Trophoblast cell (in vitro differentiated cells and primary cell): ENCODE data around the gene ABHD16A.
A peak's percentile ranks its signal among the peaks of the same experiment; 100 is the strongest.

Experiments
- DNase-seq, 2 donors: peaks; one replicate each; pipeline ENCODE4 v3.0.0-alpha.2; 2016
- H2AFZ ChIP-seq: 2 replicates; pipeline ENCODE4 v1.6.1; 2013; ENCODE audit warnings: low read length, moderate library complexity, mild to moderate bottlenecking; ENCODE audit not compliant: insufficient read depth, poor library complexity
- H2AK5ac ChIP-seq: 2 replicates; pipeline ENCODE4 v1.6.1; 2013; ENCODE audit warnings: mild to moderate bottlenecking, low read length
- H2BK120ac ChIP-seq: 2 replicates; pipeline ENCODE4 v1.6.1; 2013; ENCODE audit warnings: low read length, mild to moderate bottlenecking, moderate library complexity; ENCODE audit not compliant: insufficient read depth, poor library complexity
- H2BK12ac ChIP-seq: 2 replicates; pipeline ENCODE4 v1.6.1; 2013; ENCODE audit warnings: mild to moderate bottlenecking, low read length, moderate library complexity
- H2BK5ac ChIP-seq: 2 replicates; pipeline ENCODE4 v1.6.1; 2013; ENCODE audit warnings: low read length, low read depth, moderate library complexity, mild to moderate bottlenecking; ENCODE audit not compliant: poor library complexity
- H3K14ac ChIP-seq: 2 replicates; pipeline ENCODE4 v1.6.1; 2013; ENCODE audit warnings: mild to moderate bottlenecking, low read length
- H3K18ac ChIP-seq: 2 replicates; pipeline ENCODE4 v1.6.1; 2013; ENCODE audit warnings: mild to moderate bottlenecking, low read length
- H3K23ac ChIP-seq: 2 replicates; pipeline ENCODE4 v1.6.1; 2013; ENCODE audit warnings: low read length
- H3K27ac ChIP-seq: 2 replicates; pipeline ENCODE4 v1.5.1; 2013; ENCODE audit warnings: low read depth, mild to moderate bottlenecking, inconsistent platforms, low read length, moderate library complexity
- H3K27me3 ChIP-seq: 2 replicates; pipeline ENCODE4 v1.6.1; 2013; ENCODE audit warnings: inconsistent platforms, mild to moderate bottlenecking, low read length, moderate library complexity; ENCODE audit not compliant: insufficient read depth
- H3K36me3 ChIP-seq, 2 experiments: 1 replicate in 1 of 2; 2 replicates in 1 of 2; pipeline ENCODE4 v1.6.1; 2013; ENCODE audit warnings: low read length in 2 of 2, mild to moderate bottlenecking in 2 of 2, moderate library complexity in 1 of 2; ENCODE audit not compliant: insufficient read depth in 2 of 2, control insufficient read depth in 1 of 2
- H3K4ac ChIP-seq: 2 replicates; pipeline ENCODE4 v1.6.1; 2013; ENCODE audit warnings: low read depth, mild to moderate bottlenecking, low read length, moderate library complexity
- H3K4me1 ChIP-seq, 2 experiments: 1 replicate in 1 of 2; 2 replicates in 1 of 2; pipeline ENCODE4 v1.6.1; 2013; ENCODE audit warnings: low read length in 2 of 2, mild to moderate bottlenecking in 2 of 2, moderate library complexity in 1 of 2; ENCODE audit not compliant: insufficient read depth in 2 of 2, control insufficient read depth in 1 of 2
- H3K4me2 ChIP-seq: 2 replicates; pipeline ENCODE4 v1.6.1; 2013; ENCODE audit warnings: inconsistent platforms, mild to moderate bottlenecking, low read length, moderate library complexity
- H3K4me3 ChIP-seq: 2 replicates; pipeline ENCODE4 v1.5.1; 2013; ENCODE audit warnings: mild to moderate bottlenecking, low read depth, low read length, inconsistent platforms
- H3K79me1 ChIP-seq: one replicate; pipeline ENCODE4 v1.6.1; 2013; ENCODE audit warnings: low read length
- H3K79me2 ChIP-seq: 2 replicates; pipeline ENCODE4 v1.6.1; 2013; ENCODE audit warnings: low read length, mild to moderate bottlenecking; ENCODE audit not compliant: control insufficient read depth, insufficient read depth, poor library complexity
- H3K9ac ChIP-seq: 2 replicates; pipeline ENCODE4 v1.6.1; 2013; ENCODE audit warnings: mild to moderate bottlenecking, low read length
- H3K9me3 ChIP-seq: 2 replicates; pipeline ENCODE4 v1.6.1; 2013; ENCODE audit warnings: low read depth, mild to moderate bottlenecking, control low read depth, inconsistent platforms, low read length; ENCODE audit not compliant: insufficient read depth
- H4K12ac ChIP-seq: 2 replicates; pipeline ENCODE4 v1.6.1; 2013; ENCODE audit warnings: low read depth, mild to moderate bottlenecking, low read length, moderate library complexity
- H4K8ac ChIP-seq: 2 replicates; pipeline ENCODE4 v1.6.1; 2013; ENCODE audit warnings: low read depth, mild to moderate bottlenecking, low read length, moderate library complexity
- H4K91ac ChIP-seq: one replicate; pipeline ENCODE4 v1.6.1; 2013; ENCODE audit warnings: low read depth, mild to moderate bottlenecking, low read length, moderate library complexity
- WGBS: extraction: QIAGEN DNeasy Blood & Tissue Kit; methylation state at CpG from one replicate; pipeline ENCODE4 v1.1.7; 2013; ENCODE audit warnings: missing lambda C conversion rate; ENCODE audit not compliant: insufficient read length, insufficient coverage; ENCODE audit errors: extremely low coverage; 5-methylcytosine and 5-hydroxymethylcytosine counted together

The ABHD16A gene

DNA sequence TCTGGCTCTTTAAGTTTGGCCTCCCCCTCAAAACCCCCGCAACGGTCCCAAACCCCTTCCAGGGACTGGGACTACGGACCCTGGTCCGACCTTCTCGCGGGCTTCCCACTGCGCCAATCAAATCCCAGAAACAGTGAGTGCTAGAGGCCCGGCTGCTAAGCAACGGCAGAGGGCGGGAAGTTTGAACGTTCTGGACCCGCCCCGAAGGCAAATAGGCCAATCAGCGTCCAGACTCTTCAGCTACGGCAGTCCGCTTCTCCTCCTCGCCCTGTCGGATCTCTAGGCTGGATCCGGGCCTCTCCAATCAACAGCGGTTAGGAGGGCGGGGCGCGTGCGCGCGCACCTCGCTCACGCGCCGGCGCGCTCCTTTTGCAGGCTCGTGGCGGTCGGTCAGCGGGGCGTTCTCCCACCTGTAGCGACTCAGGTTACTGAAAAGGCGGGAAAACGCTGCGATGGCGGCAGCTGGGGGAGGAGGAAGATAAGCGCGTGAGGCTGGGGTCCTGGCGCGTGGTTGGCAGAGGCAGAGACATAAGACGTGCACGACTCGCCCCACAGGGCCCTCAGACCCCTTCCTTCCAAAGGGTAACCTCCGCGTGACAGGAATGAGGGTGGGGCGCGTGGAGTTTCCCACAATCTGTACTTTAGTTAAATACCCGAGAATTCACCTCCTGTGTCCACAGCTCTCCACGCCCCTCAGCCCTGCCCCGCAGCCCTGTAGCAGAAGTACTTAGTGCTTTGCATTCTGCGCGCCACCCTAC lies 36.7 kb upstream of the ABHD16A start, which contains the start of gene MSH5:
TSS of gene MSH5 (plus strand) at position 367 of the 758 bp plus-strand sequence. CDS start 462 bp downstream, outside the sequence.
- H3K36me3 ChIP-seq: peaks cover 0 to 3% of the 10 kb centered on the region in 2 experiments
- peak within 1 kb of the TSS; percentile 29 for H3K27ac ChIP-seq
- H2BK12ac ChIP-seq: peak within 1 kb of the TSS; percentile 75
- peak within 1 kb of the TSS; percentile 87 for H2AFZ ChIP-seq
- no peak within 1 kb of the TSS for H3K23ac ChIP-seq
- H3K4me2 ChIP-seq: peak within 1 kb of the TSS; percentile 62
- peak within 1 kb of the TSS; percentile 89 for H2AK5ac ChIP-seq
- peaks cover 22 to 27% of the 10 kb centered on the region in 2 experiments for H3K4me1 ChIP-seq
- H2BK120ac ChIP-seq: peak within 1 kb of the TSS; percentile 77
- H3K9ac ChIP-seq: peak within 1 kb of the TSS; percentile 40
- peak within 1 kb of the TSS; percentile 60 for H3K4ac ChIP-seq
- H4K12ac ChIP-seq: peak within 1 kb of the TSS; percentile 96
- peak; percentile 100 for DNase-seq
- H3K79me1 ChIP-seq: peaks cover 34% of the 10 kb centered on the region
- no CpG with 5 or more reads among the region's 58 CpGs for WGBS
- H3K18ac ChIP-seq: peak within 1 kb of the TSS; percentile 79
- peak within 1 kb of the TSS; percentile 98 for H4K8ac ChIP-seq
- peak within 1 kb of the TSS; percentile 95 for H3K14ac ChIP-seq
- peak within 1 kb of the TSS; percentile 92 for H4K91ac ChIP-seq
- peak within 1 kb of the TSS; percentile 68 for H2BK5ac ChIP-seq
- H3K9me3 ChIP-seq: no peaks in the 10 kb centered on the region
- H3K4me3 ChIP-seq: peak within 1 kb of the TSS; percentile 76
- H3K79me2 ChIP-seq: peaks cover 19% of the 10 kb centered on the region
- no peaks in the 10 kb centered on the region for H3K27me3 ChIP-seq

DNA sequence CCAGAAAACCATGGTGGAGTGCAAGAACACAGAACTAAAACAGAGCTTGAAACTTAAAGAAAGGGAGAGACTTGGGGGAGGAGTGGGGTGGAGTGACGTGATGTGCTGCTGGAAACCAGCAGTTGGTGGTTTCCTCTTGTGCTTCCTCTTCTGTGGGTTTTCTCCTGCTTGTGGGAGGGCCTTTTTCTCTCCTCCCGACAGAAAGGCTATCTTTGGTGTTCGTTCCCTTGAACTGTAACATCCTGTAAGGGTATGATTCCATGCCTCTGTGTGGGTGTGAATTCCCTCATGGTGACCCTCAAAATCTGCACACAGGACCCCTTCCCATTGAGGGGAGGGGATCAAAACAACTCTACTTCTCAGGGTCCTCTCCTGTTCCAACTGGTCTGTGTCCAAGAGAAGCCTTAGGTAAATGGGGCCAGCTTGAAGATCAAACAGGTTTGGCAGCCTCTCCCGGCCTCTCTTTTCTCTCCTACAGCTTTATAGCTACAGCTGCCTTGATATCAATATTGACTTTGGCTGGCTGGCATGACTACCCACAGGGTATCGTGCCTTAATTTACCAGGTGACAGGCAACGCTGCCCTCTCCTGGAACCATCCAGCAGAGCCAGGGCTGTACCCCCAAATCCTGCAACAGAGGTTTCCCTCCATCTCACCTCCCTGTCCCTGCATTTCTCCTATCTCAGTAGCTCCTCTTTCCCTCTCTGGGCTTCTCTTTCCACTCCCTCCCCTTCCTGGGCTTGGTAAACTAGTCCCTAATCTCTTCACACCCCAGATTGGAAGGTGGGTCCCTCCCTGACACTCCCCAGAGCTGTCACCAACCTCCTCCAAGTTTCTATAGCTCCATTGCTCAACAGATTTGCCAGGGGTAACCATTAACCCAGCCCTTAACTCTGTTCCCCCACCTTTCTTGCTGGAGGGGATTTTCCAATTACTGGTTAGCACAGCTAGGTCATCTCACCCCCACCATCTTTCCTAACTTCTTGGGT lies 35.2 kb upstream of the ABHD16A start:
- Histone ChIP-seq H3K79me1 (peaks cover 39% of the 10 kb centered on the region), H3K36me3 (peaks cover 11 to 14% of the 10 kb centered on the region in 2 experiments), H3K4me3 (no peak overlapping the region), H3K18ac (peak overlapping the region; percentile 57), H3K23ac (no peak overlapping the region), H2BK12ac (peak overlapping the region; percentile 72), H3K4me2 (peak overlapping the region; percentile 15), H3K4me1 (peaks cover 30 to 32% of the 10 kb centered on the region in 2 experiments), H3K9ac (no peak overlapping the region), H4K12ac (peak overlapping the region; percentile 10), H3K4ac (peak overlapping the region; percentile 23), H3K14ac (peak overlapping the region; percentile 73), H3K27me3 (no peaks in the 10 kb centered on the region), H3K79me2 (peaks cover 27% of the 10 kb centered on the region), H4K91ac (peak overlapping the region; percentile 88), H4K8ac (peak overlapping the region; percentile 70), H2BK5ac (peak overlapping the region; percentile 68), H2AK5ac (peak overlapping the region; percentile 76), H3K9me3 (no peaks in the 10 kb centered on the region), H3K27ac (peak overlapping the region; percentile 70), H2BK120ac (peak overlapping the region; percentile 59), H2AFZ (no peak overlapping the region)
- DNase-seq: peak in 1 of 2 donors; percentile 29
- WGBS: no CpG with 5 or more reads among the region's 6 CpGs

DNA sequence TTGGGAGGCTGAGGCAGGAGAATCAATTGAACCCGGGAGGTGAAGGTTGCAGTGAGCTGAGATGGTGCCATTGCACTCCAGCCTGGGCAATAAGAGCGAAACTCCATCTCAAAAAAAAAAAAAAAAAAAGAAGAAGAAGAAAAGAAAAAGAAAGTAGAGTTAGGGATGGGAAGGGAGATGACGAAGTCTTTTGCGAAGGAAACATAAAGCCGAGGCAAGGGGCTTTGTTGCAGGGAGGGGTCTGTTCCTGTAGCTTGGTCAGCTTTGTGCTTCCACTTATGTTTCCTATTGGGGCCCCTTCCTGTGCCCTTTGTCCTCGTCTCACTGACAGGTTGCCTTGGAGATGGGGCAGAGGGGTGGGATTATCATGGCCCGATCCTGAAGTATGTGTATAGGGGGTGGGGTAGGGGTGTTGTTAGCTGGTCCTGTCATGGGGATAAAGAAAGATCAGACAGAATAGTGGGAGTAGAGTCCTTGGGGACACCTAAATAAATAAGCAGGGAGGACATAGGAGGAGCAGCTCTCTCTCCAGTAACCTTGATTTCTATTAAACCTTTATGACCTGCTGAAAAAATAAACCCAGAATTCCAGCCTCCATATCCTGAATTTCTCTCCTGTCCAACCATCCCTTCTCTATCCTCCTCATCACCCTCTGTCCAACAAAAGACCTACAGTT lies 34.3 kb upstream of the ABHD16A start:
- peaks cover 30 to 32% of the 10 kb centered on the region in 2 experiments for H3K4me1 ChIP-seq
- H3K9ac ChIP-seq: no peak overlapping the region
- peak overlapping the region; percentile 15 for H3K4me2 ChIP-seq
- H3K4me3 ChIP-seq: no peak overlapping the region
- peaks cover 14 to 19% of the 10 kb centered on the region in 2 experiments for H3K36me3 ChIP-seq
- H3K79me1 ChIP-seq: peaks cover 39% of the 10 kb centered on the region
- H2BK12ac ChIP-seq: peak overlapping the region; percentile 72
- peaks cover 27% of the 10 kb centered on the region for H3K79me2 ChIP-seq
- peak overlapping the region; percentile 63 for H3K27ac ChIP-seq
- H3K23ac ChIP-seq: no peak overlapping the region
- peak overlapping the region; percentile 88 for H4K91ac ChIP-seq
- peak overlapping the region; percentile 23 for H3K4ac ChIP-seq
- WGBS: 100% methylated on average over 2 of the region's 7 CpGs
- H3K27me3 ChIP-seq: no peaks in the 10 kb centered on the region
- no peak overlapping the region for H3K18ac ChIP-seq
- H2AK5ac ChIP-seq: no peak overlapping the region
- no peaks in the 10 kb centered on the region for H3K9me3 ChIP-seq
- no peak overlapping the region for H3K14ac ChIP-seq
- peak overlapping the region; percentile 40 for H4K8ac ChIP-seq
- DNase-seq: no peak
- peak overlapping the region; percentile 59 for H2BK120ac ChIP-seq
- no peak overlapping the region for H4K12ac ChIP-seq
- no peak overlapping the region for H2AFZ ChIP-seq
- H2BK5ac ChIP-seq: peak overlapping the region; percentile 68
